Trophoblast cell (in vitro differentiated cells and primary cell): ENCODE data around the gene MFAP4.

Source experiments
- DNase-seq, 2 donors: peaks; one replicate each; pipeline ENCODE4 v3.0.0-alpha.2; 2016
- H2AFZ ChIP-seq: 2 replicates; pipeline ENCODE4 v1.6.1; 2013; ENCODE audit warnings: low read length, moderate library complexity, mild to moderate bottlenecking; ENCODE audit not compliant: insufficient read depth, poor library complexity
- H2AK5ac ChIP-seq: 2 replicates; pipeline ENCODE4 v1.6.1; 2013; ENCODE audit warnings: mild to moderate bottlenecking, low read length
- H2BK120ac ChIP-seq: 2 replicates; pipeline ENCODE4 v1.6.1; 2013; ENCODE audit warnings: low read length, mild to moderate bottlenecking, moderate library complexity; ENCODE audit not compliant: insufficient read depth, poor library complexity
- H2BK12ac ChIP-seq: 2 replicates; pipeline ENCODE4 v1.6.1; 2013; ENCODE audit warnings: mild to moderate bottlenecking, low read length, moderate library complexity
- H2BK5ac ChIP-seq: 2 replicates; pipeline ENCODE4 v1.6.1; 2013; ENCODE audit warnings: low read length, low read depth, moderate library complexity, mild to moderate bottlenecking; ENCODE audit not compliant: poor library complexity
- H3K14ac ChIP-seq: 2 replicates; pipeline ENCODE4 v1.6.1; 2013; ENCODE audit warnings: mild to moderate bottlenecking, low read length
- H3K18ac ChIP-seq: 2 replicates; pipeline ENCODE4 v1.6.1; 2013; ENCODE audit warnings: mild to moderate bottlenecking, low read length
- H3K23ac ChIP-seq: 2 replicates; pipeline ENCODE4 v1.6.1; 2013; ENCODE audit warnings: low read length
- H3K27ac ChIP-seq: 2 replicates; pipeline ENCODE4 v1.5.1; 2013; ENCODE audit warnings: low read depth, mild to moderate bottlenecking, inconsistent platforms, low read length, moderate library complexity
- H3K27me3 ChIP-seq: 2 replicates; pipeline ENCODE4 v1.6.1; 2013; ENCODE audit warnings: inconsistent platforms, mild to moderate bottlenecking, low read length, moderate library complexity; ENCODE audit not compliant: insufficient read depth
- H3K36me3 ChIP-seq, 2 experiments: 1 replicate in 1 of 2; 2 replicates in 1 of 2; pipeline ENCODE4 v1.6.1; 2013; ENCODE audit warnings: low read length in 2 of 2, mild to moderate bottlenecking in 2 of 2, moderate library complexity in 1 of 2; ENCODE audit not compliant: insufficient read depth in 2 of 2, control insufficient read depth in 1 of 2
- H3K4ac ChIP-seq: 2 replicates; pipeline ENCODE4 v1.6.1; 2013; ENCODE audit warnings: low read depth, mild to moderate bottlenecking, low read length, moderate library complexity
- H3K4me1 ChIP-seq, 2 experiments: 1 replicate in 1 of 2; 2 replicates in 1 of 2; pipeline ENCODE4 v1.6.1; 2013; ENCODE audit warnings: low read length in 2 of 2, mild to moderate bottlenecking in 2 of 2, moderate library complexity in 1 of 2; ENCODE audit not compliant: insufficient read depth in 2 of 2, control insufficient read depth in 1 of 2
- H3K4me2 ChIP-seq: 2 replicates; pipeline ENCODE4 v1.6.1; 2013; ENCODE audit warnings: inconsistent platforms, mild to moderate bottlenecking, low read length, moderate library complexity
- H3K4me3 ChIP-seq: 2 replicates; pipeline ENCODE4 v1.5.1; 2013; ENCODE audit warnings: mild to moderate bottlenecking, low read depth, low read length, inconsistent platforms
- H3K79me1 ChIP-seq: one replicate; pipeline ENCODE4 v1.6.1; 2013; ENCODE audit warnings: low read length
- H3K79me2 ChIP-seq: 2 replicates; pipeline ENCODE4 v1.6.1; 2013; ENCODE audit warnings: low read length, mild to moderate bottlenecking; ENCODE audit not compliant: control insufficient read depth, insufficient read depth, poor library complexity
- H3K9ac ChIP-seq: 2 replicates; pipeline ENCODE4 v1.6.1; 2013; ENCODE audit warnings: mild to moderate bottlenecking, low read length
- H3K9me3 ChIP-seq: 2 replicates; pipeline ENCODE4 v1.6.1; 2013; ENCODE audit warnings: low read depth, mild to moderate bottlenecking, control low read depth, inconsistent platforms, low read length; ENCODE audit not compliant: insufficient read depth
- H4K12ac ChIP-seq: 2 replicates; pipeline ENCODE4 v1.6.1; 2013; ENCODE audit warnings: low read depth, mild to moderate bottlenecking, low read length, moderate library complexity
- H4K8ac ChIP-seq: 2 replicates; pipeline ENCODE4 v1.6.1; 2013; ENCODE audit warnings: low read depth, mild to moderate bottlenecking, low read length, moderate library complexity
- H4K91ac ChIP-seq: one replicate; pipeline ENCODE4 v1.6.1; 2013; ENCODE audit warnings: low read depth, mild to moderate bottlenecking, low read length, moderate library complexity
- WGBS: extraction: QIAGEN DNeasy Blood & Tissue Kit; methylation state at CpG from one replicate; pipeline ENCODE4 v1.1.7; 2013; ENCODE audit warnings: missing lambda C conversion rate; ENCODE audit not compliant: insufficient read length, insufficient coverage; ENCODE audit errors: extremely low coverage; 5-methylcytosine and 5-hydroxymethylcytosine counted together

MFAP4 gene

GRCh38 chr17:19414396-19415280, 27.6 kb upstream of the MFAP4 start:
- DNase-seq: no peak
- H3K14ac ChIP-seq: no peak overlapping the region
- no peaks in the 10 kb centered on the region for H3K27me3 ChIP-seq
- no peak overlapping the region for H3K18ac ChIP-seq
- H3K23ac ChIP-seq: no peak overlapping the region
- no peak overlapping the region for H2AFZ ChIP-seq
- no peaks in the 10 kb centered on the region for H3K36me3 ChIP-seq
- H4K91ac ChIP-seq: no peak overlapping the region
- no peak overlapping the region for H2BK120ac ChIP-seq
- H3K9me3 ChIP-seq: no peaks in the 10 kb centered on the region
- no peak overlapping the region for H2AK5ac ChIP-seq
- H2BK12ac ChIP-seq: no peak overlapping the region
- no peak overlapping the region for H3K4ac ChIP-seq
- H4K12ac ChIP-seq: no peak overlapping the region
- no peaks in the 10 kb centered on the region for H3K79me1 ChIP-seq
- no peak overlapping the region for H3K27ac ChIP-seq
- H4K8ac ChIP-seq: no peak overlapping the region
- no peaks in the 10 kb centered on the region for H3K79me2 ChIP-seq
- no peaks in the 10 kb centered on the region for H3K4me1 ChIP-seq
- no peak overlapping the region for H3K4me3 ChIP-seq
- no peak overlapping the region for H3K4me2 ChIP-seq
- no CpG with 5 or more reads among the region's 28 CpGs for WGBS
- H2BK5ac ChIP-seq: no peak overlapping the region
- H3K9ac ChIP-seq: no peak overlapping the region

- Histone ChIP-seq H3K4me1 (no peaks in the 10 kb centered on the region), H3K79me2 (no peaks in the 10 kb centered on the region), H4K91ac (no peak overlapping the region), H3K9ac (no peak overlapping the region), H3K4ac (no peak overlapping the region), H4K12ac (no peak overlapping the region), H3K79me1 (no peaks in the 10 kb centered on the region), H3K4me3 (no peak overlapping the region), H3K14ac (no peak overlapping the region), H2BK12ac (no peak overlapping the region), H4K8ac (no peak overlapping the region), H3K18ac (no peak overlapping the region), H2BK5ac (no peak overlapping the region), H2AFZ (no peak overlapping the region), H3K4me2 (no peak overlapping the region), H2AK5ac (no peak overlapping the region), H3K23ac (no peak overlapping the region), H3K27ac (no peak overlapping the region), H3K27me3 (no peaks in the 10 kb centered on the region), H3K36me3 (no peaks in the 10 kb centered on the region), H2BK120ac (no peak overlapping the region), H3K9me3 (no peaks in the 10 kb centered on the region)
- no peak for DNase-seq
- no CpG with 5 or more reads among the region's 5 CpGs for WGBS
Observed at GRCh38 chr17:19413761-19414160, 26.8 kb upstream of the MFAP4 start.

- no CpG with 5 or more reads among the region's 12 CpGs for WGBS
- Histone ChIP-seq H3K27ac (no peak overlapping the region), H2BK12ac (no peak overlapping the region), H2BK120ac (no peak overlapping the region), H3K9ac (no peak overlapping the region), H2BK5ac (no peak overlapping the region), H3K4me3 (no peak overlapping the region), H4K8ac (no peak overlapping the region), H3K36me3 (no peaks in the 10 kb centered on the region), H4K91ac (no peak overlapping the region), H3K4me1 (no peaks in the 10 kb centered on the region), H3K23ac (no peak overlapping the region), H3K4ac (no peak overlapping the region), H3K79me2 (no peaks in the 10 kb centered on the region), H3K27me3 (no peaks in the 10 kb centered on the region), H2AK5ac (no peak overlapping the region), H3K4me2 (no peak overlapping the region), H3K9me3 (no peaks in the 10 kb centered on the region), H3K14ac (no peak overlapping the region), H3K79me1 (no peaks in the 10 kb centered on the region), H2AFZ (no peak overlapping the region), H3K18ac (no peak overlapping the region), H4K12ac (no peak overlapping the region)
- DNase-seq: no peak
Observed at GRCh38 chr17:19412984-19413383, 26.0 kb upstream of the MFAP4 start.

GRCh38 chr17:19412510-19412909, 25.5 kb upstream of the MFAP4 start:
- no peak overlapping the region for H3K9ac ChIP-seq
- no peak overlapping the region for H3K4ac ChIP-seq
- no peak overlapping the region for H3K4me2 ChIP-seq
- H2BK12ac ChIP-seq: no peak overlapping the region
- no peak overlapping the region for H2AFZ ChIP-seq
- WGBS: no CpG with 5 or more reads among the region's 16 CpGs
- no peaks in the 10 kb centered on the region for H3K79me1 ChIP-seq
- H3K4me1 ChIP-seq: no peaks in the 10 kb centered on the region
- H4K91ac ChIP-seq: no peak overlapping the region
- no peaks in the 10 kb centered on the region for H3K36me3 ChIP-seq
- no peak overlapping the region for H2BK120ac ChIP-seq
- no peak overlapping the region for H3K18ac ChIP-seq
- H3K14ac ChIP-seq: no peak overlapping the region
- DNase-seq: no peak
- no peak overlapping the region for H2BK5ac ChIP-seq
- H2AK5ac ChIP-seq: no peak overlapping the region
- H3K23ac ChIP-seq: no peak overlapping the region
- no peak overlapping the region for H4K12ac ChIP-seq
- H4K8ac ChIP-seq: no peak overlapping the region
- H3K27me3 ChIP-seq: no peaks in the 10 kb centered on the region
- no peaks in the 10 kb centered on the region for H3K9me3 ChIP-seq
- no peak overlapping the region for H3K4me3 ChIP-seq
- H3K79me2 ChIP-seq: no peaks in the 10 kb centered on the region
- H3K27ac ChIP-seq: no peak overlapping the region
